COLO668 (cell line): ENCODE measurements around the gene ZNF507.
"Not testable (repeated sequence)": the region's sequence is repeated elsewhere in the genome, so short reads cannot be mapped to it uniquely, and the experiment has no call there.

Experiments used
- DNase-seq: peaks from one replicate; lab custom pipeline; 2025; ENCODE audit not compliant: unreplicated experiment; lab: John Stamatoyannopoulos, UW

ZNF507 gene

DNA sequence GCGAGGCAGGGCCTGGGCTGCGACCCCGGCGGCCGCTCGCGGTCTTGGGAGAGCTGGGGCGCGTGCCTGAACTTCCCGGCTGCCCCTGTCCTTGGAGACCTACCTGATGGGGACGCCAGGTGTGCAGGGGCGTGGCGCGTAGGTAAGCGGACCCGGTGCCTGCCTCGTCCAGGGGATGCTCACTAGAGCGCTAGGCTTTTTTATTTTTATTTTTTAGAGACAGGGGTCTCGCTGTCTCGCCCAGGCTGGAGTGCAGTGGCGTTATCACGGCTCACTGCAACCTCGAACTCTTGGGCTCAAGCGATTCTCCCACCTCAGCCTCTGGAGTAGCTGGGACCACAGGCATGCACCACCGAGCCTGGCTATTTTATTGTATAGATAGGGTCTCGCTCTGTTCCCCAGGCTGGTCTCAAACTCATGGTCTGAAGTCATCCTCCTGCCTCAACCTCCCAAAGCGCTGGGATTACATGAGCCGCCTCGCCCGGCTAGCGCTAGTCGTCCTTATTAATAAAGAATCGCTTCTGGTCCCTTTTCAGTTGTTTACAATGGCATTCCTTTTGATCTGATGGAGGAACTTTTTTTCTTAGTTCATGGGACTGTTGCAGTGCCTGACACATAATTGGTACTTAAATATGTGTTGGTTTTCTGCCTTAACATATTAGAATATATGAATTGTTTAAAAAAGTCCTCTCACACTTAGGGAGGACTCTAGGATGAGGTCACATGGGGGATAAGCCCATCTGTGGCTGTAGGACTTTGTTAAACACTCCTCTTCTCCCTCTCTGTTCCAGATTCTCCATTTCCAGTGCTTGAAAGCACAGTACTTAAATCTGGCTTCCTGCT lies 61.0 kb downstream of the ZNF507 start:
- DNase-seq: no peak

DNA sequence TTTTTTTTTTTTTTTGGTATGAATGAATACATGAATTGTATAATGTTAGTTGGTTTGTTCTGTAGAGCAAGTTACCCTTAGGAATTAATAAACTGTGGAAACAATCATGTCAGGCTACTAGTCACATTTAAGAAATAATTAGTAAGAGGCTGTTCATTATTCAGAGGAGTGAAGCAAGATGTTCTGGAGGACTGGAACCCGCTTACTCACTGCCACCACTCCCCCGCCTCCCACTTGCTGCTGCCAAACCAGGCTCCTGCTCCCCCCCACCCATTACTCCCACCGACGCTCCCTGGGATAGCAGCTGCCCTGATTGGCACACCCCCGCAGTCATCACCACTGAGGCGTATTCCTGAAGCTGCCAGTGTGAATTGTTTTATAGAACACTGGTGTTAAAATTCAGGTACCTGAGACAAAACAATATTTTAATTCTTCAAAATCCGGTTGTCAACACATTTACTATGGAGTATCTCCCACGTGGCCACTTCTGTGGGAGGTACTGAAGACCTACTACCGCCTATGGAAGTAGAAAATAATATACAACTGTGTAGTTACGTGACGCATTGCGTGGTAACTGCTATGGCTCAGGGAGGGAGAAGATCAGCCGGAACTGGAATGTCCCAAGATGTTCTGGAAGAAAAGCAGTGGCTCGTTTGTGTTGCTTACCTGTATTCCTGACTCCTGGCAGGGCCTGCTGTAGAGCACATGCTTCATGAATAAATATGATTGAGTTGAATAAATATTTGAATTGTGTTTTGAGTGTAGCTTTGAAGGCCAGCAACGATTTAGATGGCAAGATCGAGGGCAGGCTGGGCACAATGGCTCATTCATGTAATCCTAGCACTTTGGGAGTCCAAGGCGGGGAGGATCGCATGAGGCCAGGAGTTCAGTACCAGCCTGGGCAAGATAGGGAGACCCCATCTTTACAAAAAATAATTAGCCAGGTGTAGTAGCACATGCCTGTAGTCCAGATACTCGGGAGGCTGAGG lies 61.9 kb downstream of the ZNF507 start:
- peak; percentile 6 for DNase-seq

DNA sequence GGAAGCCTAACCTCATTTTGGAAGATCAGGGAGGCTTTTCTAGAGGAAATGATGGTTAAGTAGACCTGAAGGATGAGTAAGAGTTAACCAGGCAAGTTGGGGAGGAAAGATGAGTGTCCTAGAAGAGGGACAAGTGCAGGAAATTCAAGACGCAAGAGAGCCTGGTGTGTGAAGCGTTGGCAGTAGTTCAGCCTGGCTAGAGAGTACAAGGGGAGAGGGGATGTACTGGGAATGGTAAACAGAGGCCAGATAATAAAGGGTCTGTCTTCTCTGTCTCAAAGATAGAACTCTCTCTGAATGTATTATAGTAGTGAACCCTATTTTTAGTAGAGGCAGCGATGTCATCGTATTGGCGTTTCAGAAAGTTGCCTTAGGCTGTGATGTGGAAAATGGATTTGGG lies 69.8 kb downstream of the ZNF507 start:
- no peak for DNase-seq

DNA sequence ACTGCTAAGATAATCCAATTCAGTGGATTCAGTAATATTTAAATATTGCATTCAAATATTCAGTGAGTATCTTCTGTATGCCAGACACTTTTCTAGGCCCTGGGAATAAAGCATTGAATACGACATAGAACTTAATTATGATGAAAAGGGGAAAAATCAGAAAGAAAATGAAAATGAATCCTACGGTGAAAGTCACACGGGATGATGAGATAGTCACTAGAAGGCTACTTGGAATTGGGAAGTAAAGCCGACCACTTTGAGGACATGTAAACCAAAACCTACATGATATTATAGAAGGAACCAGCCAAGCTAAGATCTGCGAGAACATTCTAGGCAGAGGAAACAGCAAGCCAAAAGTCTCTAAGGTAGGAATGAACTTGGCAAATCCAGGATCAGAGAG lies 70.3 kb downstream of the ZNF507 start:
- DNase-seq: no peak

DNA sequence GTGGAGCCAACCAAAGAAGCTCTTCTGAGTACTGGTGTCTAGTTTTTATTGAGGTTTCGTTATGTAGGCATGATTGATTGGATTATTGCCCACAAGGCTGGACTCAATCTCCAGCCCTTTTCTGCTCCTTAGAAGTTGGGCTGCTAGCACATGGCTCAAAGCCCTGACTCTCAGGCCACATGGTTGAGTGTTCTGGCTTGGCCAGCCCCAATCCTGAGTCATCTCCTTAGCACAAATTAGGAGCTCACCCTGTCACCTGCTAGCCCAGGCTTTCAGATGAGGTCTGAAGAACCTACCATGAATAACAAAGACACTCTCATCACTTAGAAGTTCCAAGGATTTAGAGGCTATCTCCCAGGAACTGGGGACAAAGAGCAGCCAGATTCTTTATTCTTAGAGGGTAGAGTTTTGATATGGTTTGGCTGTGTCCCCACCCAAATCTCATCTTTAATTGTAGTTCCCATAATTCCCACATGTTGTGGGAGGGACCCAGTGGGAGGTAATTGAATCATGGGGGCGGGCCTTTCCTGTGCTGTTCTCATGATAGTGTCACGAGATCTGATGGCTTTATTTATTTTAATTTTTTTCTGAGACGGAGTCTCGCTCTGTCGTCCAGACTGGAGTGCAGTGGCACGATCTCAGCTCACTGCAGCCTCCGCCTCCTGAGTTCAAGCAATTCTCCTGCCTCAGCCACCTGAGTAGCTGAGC lies 71.5 kb downstream of the ZNF507 start:
- no peak for DNase-seq

DNA sequence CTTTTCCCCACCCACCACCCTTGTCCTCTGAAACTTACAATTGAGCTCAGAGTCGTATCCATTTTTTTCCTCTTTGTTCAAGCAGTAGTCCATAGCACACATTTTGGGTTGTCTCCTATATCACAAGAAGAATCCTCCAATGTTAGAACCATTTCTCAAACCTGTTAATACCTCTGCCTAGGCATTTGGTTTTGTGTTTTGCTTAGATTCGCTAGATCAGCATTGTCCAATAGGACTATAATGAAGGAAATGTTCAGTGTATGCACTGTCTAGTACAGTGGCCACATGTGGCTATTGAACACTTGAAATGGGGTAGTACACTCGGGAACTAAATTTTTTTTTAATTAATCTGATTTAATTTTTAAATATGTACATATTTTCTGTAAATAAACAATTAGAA lies 72.7 kb downstream of the ZNF507 start:
- DNase-seq: no peak

DNA sequence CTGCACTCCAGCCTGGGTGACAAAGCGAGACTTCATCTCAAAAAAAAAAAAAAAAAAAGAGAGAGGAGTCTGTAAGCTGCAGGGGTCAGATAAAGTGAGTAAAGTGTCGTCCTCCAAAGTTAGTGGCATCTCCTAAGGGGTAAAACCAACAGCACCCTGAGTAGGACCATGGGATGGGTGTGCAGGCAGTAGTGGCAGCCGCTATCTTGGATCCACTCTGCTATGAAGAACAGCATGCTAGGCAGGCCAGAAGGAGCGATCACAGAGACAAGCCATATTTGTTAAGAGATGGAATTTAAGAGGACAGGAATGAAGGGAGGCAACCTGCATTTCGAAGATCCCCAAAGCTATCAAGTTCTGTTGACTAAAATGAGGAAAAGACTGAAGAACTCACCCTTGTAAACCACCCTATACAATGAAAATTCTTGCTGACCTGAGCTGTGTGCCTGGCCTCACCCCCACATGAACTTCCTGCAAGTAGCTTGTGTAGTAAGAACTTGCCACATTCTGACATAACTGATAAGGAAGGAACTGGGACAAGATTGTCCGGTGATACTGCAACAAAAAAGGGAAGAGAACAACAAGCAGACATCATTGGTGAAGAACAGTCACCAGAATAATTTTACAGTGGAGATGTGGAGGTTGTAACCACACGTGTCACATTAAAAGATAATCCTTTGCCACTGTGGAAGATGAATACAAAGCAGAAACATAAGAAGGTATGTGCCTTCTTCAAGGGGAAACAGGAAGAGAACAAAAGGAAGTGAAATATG lies 76.4 kb downstream of the ZNF507 start:
- DNase-seq: no peak

DNA sequence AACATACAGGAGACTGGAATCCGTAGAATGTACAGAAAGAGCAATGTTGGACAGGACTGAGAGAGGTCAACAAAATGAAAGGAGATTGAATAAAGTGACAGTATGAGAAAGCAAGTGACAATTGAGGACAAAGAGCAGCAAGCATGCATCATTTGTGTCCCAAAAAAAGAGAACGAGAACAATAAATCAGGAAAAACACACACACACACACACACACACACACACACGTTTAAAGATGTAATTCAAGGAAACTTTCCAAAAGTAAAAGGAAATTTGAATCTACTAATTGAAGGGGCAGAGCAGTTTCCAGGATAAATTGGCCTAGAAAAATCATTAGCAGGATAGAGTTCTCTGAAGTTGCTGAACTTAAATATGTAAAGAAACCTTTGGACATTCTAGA lies 77.0 kb downstream of the ZNF507 start:
- no peak for DNase-seq

DNA sequence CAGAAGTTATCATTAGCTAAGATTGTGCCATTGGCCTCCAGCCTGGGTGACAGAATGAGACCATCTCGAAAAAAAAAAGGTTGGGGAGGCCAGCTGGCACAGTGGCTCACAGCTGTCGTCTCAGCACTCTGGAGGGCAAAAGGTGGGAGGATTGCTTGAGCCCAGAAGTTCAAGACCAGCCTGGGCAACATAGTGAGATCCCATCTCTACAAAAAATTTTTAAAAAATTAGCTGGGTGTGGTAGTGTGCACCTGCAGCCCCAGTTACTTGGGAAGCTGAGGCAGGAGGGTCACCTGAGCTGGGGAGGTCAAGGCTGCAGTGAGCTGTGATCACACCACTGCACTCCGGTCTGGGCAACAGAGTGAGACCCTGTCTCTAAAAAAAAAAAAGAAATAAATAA lies 78.5 kb downstream of the ZNF507 start:
- DNase-seq: not testable (repeated sequence)

DNA sequence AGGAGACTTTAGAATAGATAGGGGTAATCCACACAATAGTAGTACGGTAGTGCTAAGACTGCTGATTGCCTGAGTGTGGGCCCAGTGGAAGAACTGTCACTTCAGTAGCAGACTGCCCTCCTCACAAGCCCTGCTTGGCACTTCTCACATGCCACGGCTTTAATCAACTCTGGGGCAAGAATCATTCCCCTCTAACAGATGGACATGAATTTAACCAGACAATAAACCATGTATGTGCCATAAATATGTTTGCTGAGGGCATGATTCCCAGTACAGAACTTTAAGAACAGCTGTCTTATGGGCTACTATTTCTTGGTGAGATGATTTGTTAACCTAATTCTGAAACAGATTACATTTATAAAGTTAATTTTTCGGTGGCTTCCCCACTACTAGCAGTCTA lies 82.1 kb downstream of the ZNF507 start:
- no peak for DNase-seq

DNA sequence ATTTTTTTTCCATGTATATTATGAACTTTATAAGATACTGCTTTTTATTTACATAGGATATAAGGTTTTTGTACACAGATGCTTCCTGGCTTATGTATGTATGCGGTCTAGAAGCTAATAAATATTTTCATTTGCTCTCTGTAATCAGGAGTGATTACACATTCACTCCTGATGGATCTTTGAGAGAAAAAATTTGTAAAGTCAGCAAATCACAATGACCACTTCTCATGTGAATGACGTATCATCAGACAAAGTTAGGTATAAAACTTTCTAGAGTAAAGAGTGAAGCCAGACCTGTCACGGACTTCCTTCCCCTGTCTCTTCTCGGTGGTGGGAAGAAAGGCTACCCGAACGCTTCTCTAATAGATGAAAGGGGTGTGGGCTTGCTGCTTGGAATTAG lies 91.3 kb downstream of the ZNF507 start:
- DNase-seq: no peak

DNA sequence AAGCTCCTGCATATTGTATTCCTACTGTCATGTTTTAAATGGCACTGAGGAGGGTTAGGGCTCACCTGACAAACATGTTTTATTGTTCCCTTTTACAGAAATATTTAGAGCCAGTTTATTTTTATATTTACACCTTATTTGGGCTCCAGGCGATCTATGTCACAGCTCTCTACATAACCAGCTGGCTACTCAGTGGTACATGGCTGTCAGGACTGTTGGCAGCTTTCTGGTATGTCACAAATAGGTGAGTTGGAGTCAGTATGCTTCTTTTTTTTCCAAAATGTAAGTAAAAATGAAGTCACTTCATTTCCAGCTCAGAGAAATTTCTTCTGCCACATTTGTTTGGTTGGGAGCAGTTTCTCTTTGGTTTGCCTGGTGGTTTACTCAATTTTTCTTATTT lies 91.7 kb downstream of the ZNF507 start:
- DNase-seq: no peak
